ENCODE results near the gene EFCAB12. TPM values are rescaled to one million over a fixed set of nuclear protein-coding genes. Genes with fewer than 3 reads are reported as not detected.

Gene EFCAB12
- total and polyA plus RNA-seq, 10 of the 15 experiments (the other 5 are each of a cell fraction or from before 2014, with no cell fraction given), result 0.02 to 0.85 (median 0.33) TPM

DNA sequence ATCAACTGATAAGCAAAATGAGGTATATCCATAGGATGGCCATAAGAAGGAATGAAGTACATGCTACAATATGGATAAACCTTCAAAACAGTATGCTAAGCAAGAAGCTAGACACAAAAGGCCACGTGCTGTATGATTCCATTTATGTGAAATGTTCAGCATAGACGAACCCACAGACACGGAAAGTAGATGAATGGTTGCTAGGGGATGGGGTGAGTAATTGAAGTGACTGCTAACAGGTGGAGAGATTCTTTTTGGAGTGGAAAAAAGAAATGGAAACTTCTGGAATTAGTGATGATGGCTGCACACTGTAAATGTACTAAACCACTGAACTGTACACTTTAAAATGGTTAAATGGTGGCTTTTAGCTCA, 630 bp upstream of the EFCAB12 start:
- ChIA-PET CTCF (interaction anchor here (0.9 to 1.8 kb wide), 5 partner anchors 9 to 46 kb away, joined by 4 to 14 read pairs (median 5); no protein-coding TSS in a partner anchor), POLR2A (interaction anchor here (1.2 to 5.3 kb wide), 5 partner anchors 8 to 26 kb away, joined by 4 to 40 read pairs (median 7); partner anchors contain the start of genes IFT122 and MBD4), RAD21 (ENCODE audit: unreplicated experiment) (interaction anchor here (0.5 to 5.9 kb wide), 5 partner anchors 9 to 44 kb away, joined by 3 to 29 read pairs (median 5); no protein-coding TSS in a partner anchor), SMC1A (ENCODE audit: uncharacterized antibody, unreplicated experiment) (interaction anchor here (1.0 to 3.2 kb wide), 6 partner anchors 10 to 46 kb away, joined by 3 to 22 read pairs (median 6); partner anchors contain the start of genes IFT122 and MBD4)
- intact Hi-C loops (cut with micrococcal nuclease; ENCODE audit: unreplicated experiment) (no loop called here), in situ Hi-C loops (cut with MboI) (no loop called here)
- Histone ChIP-seq H2AFZ (ENCODE audit: control insufficient read depth, low read depth, low read length) (peak overlapping the region; percentile 66), H3K27me3 (replicated peaks in 1 of 2; ENCODE audit: control insufficient read depth in 2 of 2, insufficient read depth in 2 of 2, low read length in 1 of 2) (no peaks in the 10 kb centered on the region), H3K79me2 (ENCODE audit: control insufficient read depth, insufficient read depth, low read length) (no peaks in the 10 kb centered on the region; the same call in 1 of the 2 replicates), H3K9me3 (replicated peaks; ENCODE audit: control insufficient read depth, insufficient read depth, low read length) (peaks cover 2% of the 10 kb centered on the region; the same call in 2 of the 3 replicates), H3K36me3 (ENCODE audit: control insufficient read depth in 2 of 2, insufficient read depth in 2 of 2, low read length in 1 of 2) (peaks cover 10 to 11% of the 10 kb centered on the region in 2 experiments), H3K4me1 (ENCODE audit: control insufficient read depth, insufficient read depth, low read length) (peaks cover 21% of the 10 kb centered on the region), H3K4me2 (ENCODE audit: control insufficient read depth, insufficient read depth) (peak overlapping the region; percentile 96; the same call in 1 of the 2 replicates), H4K20me1 (ENCODE audit: control insufficient read depth, insufficient read depth) (no peaks in the 10 kb centered on the region), H3K27ac (ENCODE audit: control insufficient read depth, insufficient read depth) (no peak overlapping the region; the same call in 1 of the 2 replicates), H3K4me3 (no peak overlapping the region), H3K9ac (ENCODE audit: control insufficient read depth, insufficient read depth, low read length) (no peak overlapping the region)
- ATAC-seq (no peak), DNase-seq (ENCODE audit: low read depth, low spot score) (no peak), FAIRE-seq (no peak)
- 77% methylated on average over 3 of the region's 3 CpGs for WGBS (ENCODE audit: insufficient coverage, insufficient replicate concordance, low lambda C conversion rate, missing lambda C conversion rate)
- BruUV-seq (replicated peaks), result no TSS peak
- TF ChIP-seq NFXL1 (IDR thresholded peaks at IDR 0.05; ENCODE audit: borderline replicate concordance), result no peak
- no peak for TF ChIP-seq PAX5 (IDR thresholded peaks at IDR 0.05; ENCODE audit: borderline replicate concordance, low read depth, low read length)

DNA sequence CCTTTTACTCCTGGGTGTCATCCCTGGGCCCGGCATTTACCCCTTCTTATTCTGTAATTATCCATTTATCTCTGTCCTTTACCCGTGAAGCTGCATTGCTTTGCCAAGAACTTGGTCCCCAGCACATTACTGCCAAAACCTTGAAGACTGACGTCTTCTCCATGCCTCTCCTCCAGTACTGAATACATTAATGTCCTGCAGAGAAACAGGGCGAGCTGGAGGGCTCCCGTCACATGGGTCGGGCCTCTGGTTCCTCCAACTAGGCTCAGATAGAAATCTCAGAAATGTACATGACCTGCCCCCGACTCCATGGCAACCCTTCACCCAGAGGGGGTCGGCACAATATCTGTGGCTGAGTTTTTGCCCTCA, 445 bp downstream of the EFCAB12 start:
- POLR2A ChIA-PET, result interaction anchor here (1.3 to 5.3 kb wide), 2 partner anchors 12 to 13 kb away, joined by 7 to 40 read pairs; partner anchors contain the start of genes IFT122 and MBD4
- H3K27ac ChIP-seq (ENCODE audit: control insufficient read depth, insufficient read depth), result no peak overlapping the region
- peak overlapping the region; percentile 50; the same call in 1 of the 2 replicates for H3K4me3 ChIP-seq
- TF ChIP-seq TAF1 (IDR thresholded peaks at IDR 0.05; ENCODE audit: borderline replicate concordance, low read depth, low read length) (no peak), IRF4 (IDR thresholded peaks at IDR 0.05; ENCODE audit: low read depth, low read length) (no peak), BMI1 (IDR thresholded peaks at IDR 0.05; ENCODE audit: borderline replicate concordance) (no peak), GABPA (IDR thresholded peaks at IDR 0.05; ENCODE audit: low read depth) (no peak), MEF2B (IDR thresholded peaks at IDR 0.05; ENCODE audit: partially characterized antibody, poor library complexity, severe bottlenecking) (no peak), RB1 (IDR thresholded peaks at IDR 0.05; ENCODE audit: borderline replicate concordance) (no peak), SIX5 (IDR thresholded peaks at IDR 0.05; ENCODE audit: low read depth, low read length, severe bottlenecking) (no peak)
- TF ChIP-seq, protein P1, sequence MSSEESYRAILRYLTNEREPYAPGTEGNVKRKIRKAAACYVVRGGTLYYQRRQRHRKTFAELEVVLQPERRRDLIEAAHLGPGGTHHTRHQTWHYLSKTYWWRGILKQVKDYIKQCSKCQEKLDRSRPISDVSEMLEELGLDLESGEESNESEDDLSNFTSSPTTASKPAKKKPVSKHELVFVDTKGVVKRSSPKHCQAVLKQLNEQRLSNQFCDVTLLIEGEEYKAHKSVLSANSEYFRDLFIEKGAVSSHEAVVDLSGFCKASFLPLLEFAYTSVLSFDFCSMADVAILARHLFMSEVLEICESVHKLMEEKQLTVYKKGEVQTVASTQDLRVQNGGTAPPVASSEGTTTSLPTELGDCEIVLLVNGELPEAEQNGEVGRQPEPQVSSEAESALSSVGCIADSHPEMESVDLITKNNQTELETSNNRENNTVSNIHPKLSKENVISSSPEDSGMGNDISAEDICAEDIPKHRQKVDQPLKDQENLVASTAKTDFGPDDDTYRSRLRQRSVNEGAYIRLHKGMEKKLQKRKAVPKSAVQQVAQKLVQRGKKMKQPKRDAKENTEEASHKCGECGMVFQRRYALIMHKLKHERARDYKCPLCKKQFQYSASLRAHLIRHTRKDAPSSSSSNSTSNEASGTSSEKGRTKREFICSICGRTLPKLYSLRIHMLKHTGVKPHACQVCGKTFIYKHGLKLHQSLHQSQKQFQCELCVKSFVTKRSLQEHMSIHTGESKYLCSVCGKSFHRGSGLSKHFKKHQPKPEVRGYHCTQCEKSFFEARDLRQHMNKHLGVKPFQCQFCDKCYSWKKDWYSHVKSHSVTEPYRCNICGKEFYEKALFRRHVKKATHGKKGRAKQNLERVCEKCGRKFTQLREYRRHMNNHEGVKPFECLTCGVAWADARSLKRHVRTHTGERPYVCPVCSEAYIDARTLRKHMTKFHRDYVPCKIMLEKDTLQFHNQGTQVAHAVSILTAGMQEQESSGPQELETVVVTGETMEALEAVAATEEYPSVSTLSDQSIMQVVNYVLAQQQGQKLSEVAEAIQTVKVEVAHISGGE (CRISPR knock-in tag; IDR thresholded peaks at IDR 0.05), result no peak
- TF ChIP-seq, protein P2, sequence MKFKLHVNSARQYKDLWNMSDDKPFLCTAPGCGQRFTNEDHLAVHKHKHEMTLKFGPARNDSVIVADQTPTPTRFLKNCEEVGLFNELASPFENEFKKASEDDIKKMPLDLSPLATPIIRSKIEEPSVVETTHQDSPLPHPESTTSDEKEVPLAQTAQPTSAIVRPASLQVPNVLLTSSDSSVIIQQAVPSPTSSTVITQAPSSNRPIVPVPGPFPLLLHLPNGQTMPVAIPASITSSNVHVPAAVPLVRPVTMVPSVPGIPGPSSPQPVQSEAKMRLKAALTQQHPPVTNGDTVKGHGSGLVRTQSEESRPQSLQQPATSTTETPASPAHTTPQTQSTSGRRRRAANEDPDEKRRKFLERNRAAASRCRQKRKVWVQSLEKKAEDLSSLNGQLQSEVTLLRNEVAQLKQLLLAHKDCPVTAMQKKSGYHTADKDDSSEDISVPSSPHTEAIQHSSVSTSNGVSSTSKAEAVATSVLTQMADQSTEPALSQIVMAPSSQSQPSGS (IDR thresholded peaks at IDR 0.05; ENCODE audit: low read length), result no peak

More for the DNA sequence above, 445 bp downstream of the EFCAB12 start:
- WGBS (ENCODE audit: insufficient coverage, insufficient replicate concordance, low lambda C conversion rate, missing lambda C conversion rate), result 30% methylated on average over 8 of the region's 8 CpGs
- ATAC-seq (no peak), FAIRE-seq (no peak), DNase-seq (ENCODE audit: low read depth, low spot score) (no peak)
- ChIA-PET SMC1A (ENCODE audit: uncharacterized antibody, unreplicated experiment) (interaction anchor here (1.5 to 3.2 kb wide), 6 partner anchors 7 to 45 kb away, joined by 5 to 22 read pairs (median 8); partner anchors contain the start of genes IFT122 and MBD4), RAD21 (ENCODE audit: unreplicated experiment) (interaction anchor here (0.7 to 5.9 kb wide), 4 partner anchors 10 to 53 kb away, joined by 3 to 29 read pairs (median 7); partner anchors contain the start of genes IFT122 and MBD4), CTCF (interaction anchor here (1.3 to 3.9 kb wide), 4 partner anchors 11 to 45 kb away, joined by 8 to 17 read pairs (median 14); partner anchors contain the start of genes IFT122 and MBD4)
- H3K4me2 ChIP-seq (ENCODE audit: control insufficient read depth, insufficient read depth), result peak overlapping the region; percentile 96
- H3K9ac ChIP-seq (ENCODE audit: control insufficient read depth, insufficient read depth, low read length), result no peak overlapping the region; the same call in 1 of the 2 replicates
- H3K4me1 ChIP-seq (ENCODE audit: control insufficient read depth, insufficient read depth, low read length), result peaks cover 26% of the 10 kb centered on the region
- H3K79me2 ChIP-seq (ENCODE audit: control insufficient read depth, insufficient read depth, low read length), result no peaks in the 10 kb centered on the region
- H4K20me1 ChIP-seq (ENCODE audit: control insufficient read depth, insufficient read depth), result no peaks in the 10 kb centered on the region
- H3K36me3 ChIP-seq (ENCODE audit: control insufficient read depth in 2 of 2, insufficient read depth in 2 of 2, low read length in 1 of 2), result peaks cover 8 to 10% of the 10 kb centered on the region in 2 experiments
- in situ Hi-C loops (cut with MboI), result no loop called here
- peak overlapping the region; percentile 66; the same call in 1 of the 2 replicates for H2AFZ ChIP-seq (ENCODE audit: control insufficient read depth, low read depth, low read length)
- H3K9me3 ChIP-seq (replicated peaks; ENCODE audit: control insufficient read depth, insufficient read depth, low read length), result peaks cover 2% of the 10 kb centered on the region; the same call in 2 of the 3 replicates
- no TSS peak for BruUV-seq (replicated peaks)
- H3K27me3 ChIP-seq (replicated peaks in 1 of 2; ENCODE audit: control insufficient read depth in 2 of 2, insufficient read depth in 2 of 2, low read length in 1 of 2), result no peaks in the 10 kb centered on the region
- intact Hi-C loops (cut with micrococcal nuclease; ENCODE audit: unreplicated experiment), result no loop called here

Data from GM12878 (cell line).